ENCODE data around the gene TAF10.

- TF ChIP-seq POLR2A (IDR thresholded peaks at IDR 0.05) = no peak
- no peak for TF ChIP-seq CTCF (IDR thresholded peaks at IDR 0.05)
Observed at GRCh38 chr11:6565325-6565724, 46.7 kb downstream of the TAF10 start.
